IMR-90 (cell line): ENCODE results near the gene BTBD18. TPM values are rescaled to one million over a fixed set of nuclear protein-coding genes. Genes with fewer than 3 reads are reported as not detected.

Experiments
- ATAC-seq: fragments of 200-7000 bp; cut with Tn5 transposase; 2 replicates; pipeline ENCODE4 v1.9.1; 2020; ENCODE audit warnings: low read depth, mild to moderate bottlenecking, moderate library complexity
- BruUV-seq: library from RNA; stranded (reverse); fragments of 400-500 nt; replicated peaks from 2 replicates; lab custom pipeline; 2021; lab: Mats Ljungman, UMichigan
- CTCF ChIA-PET: fragments of 300-600 bp; formaldehyde crosslinking; extraction: SDS; loops from one replicate; lab custom pipeline; 2021; ENCODE audit warnings: antibody characterized with exemption; lab: Yijun Ruan, JAX
- POLR2A ChIA-PET: fragments of 300-600 bp; sonication (Branson Sonifier 250); formaldehyde crosslinking; loops from one replicate; lab custom pipeline; 2022; ENCODE audit warnings: antibody characterized with exemption; ENCODE audit not compliant: unreplicated experiment; lab: Charles Lee
- DNase-seq: peaks from one replicate; pipeline ENCODE4 v3.0.0; 2013
- H2AFZ ChIP-seq: replicated peaks from 2 replicates; pipeline ENCODE3; 2013; ENCODE audit warnings: low read length, mild to moderate bottlenecking; ENCODE audit not compliant: poor library complexity
- H2AK5ac ChIP-seq: 2 replicates; pipeline ENCODE4 v1.6.1; 2013; ENCODE audit warnings: low read depth, low read length, inconsistent platforms
- H2AK9ac ChIP-seq: replicated peaks from 2 replicates; pipeline ENCODE3; 2013; ENCODE audit warnings: mild to moderate bottlenecking, low read depth, low read length, moderate library complexity; ENCODE audit not compliant: poor library complexity
- H2BK120ac ChIP-seq: 2 replicates; pipeline ENCODE4 v1.6.1; 2013; ENCODE audit warnings: low read depth, low read length, inconsistent platforms
- H2BK15ac ChIP-seq: 3 replicates; pipeline ENCODE4 v1.6.1; 2013; ENCODE audit warnings: low read depth, low read length, inconsistent platforms
- H2BK20ac ChIP-seq: 2 replicates; pipeline ENCODE4 v1.6.1; 2013; ENCODE audit warnings: low read depth, mild to moderate bottlenecking, inconsistent platforms, low read length, moderate library complexity
- H2BK5ac ChIP-seq: 2 replicates; pipeline ENCODE4 v1.6.1; 2013; ENCODE audit warnings: mild to moderate bottlenecking, low read depth, low read length, inconsistent platforms; ENCODE audit not compliant: poor library complexity, severe bottlenecking
- H3K14ac ChIP-seq: replicated peaks from 2 replicates; pipeline ENCODE4 v1.6.1; 2013; ENCODE audit warnings: low read depth, low read length, inconsistent platforms
- H3K18ac ChIP-seq: 2 replicates; pipeline ENCODE4 v1.6.1; 2013; ENCODE audit warnings: low read depth, low read length, control low read depth
- H3K23ac ChIP-seq: 2 replicates; pipeline ENCODE4 v1.6.1; 2013; ENCODE audit warnings: low read depth, low read length, inconsistent platforms
- H3K27ac ChIP-seq: 2 replicates; pipeline ENCODE4 v1.5.1; 2013; ENCODE audit warnings: mild to moderate bottlenecking, control low read depth, low read length; ENCODE audit not compliant: insufficient read depth
- H3K27me3 ChIP-seq: 2 replicates; pipeline ENCODE4 v1.6.1; 2013; ENCODE audit warnings: low read length; ENCODE audit not compliant: control insufficient read depth, insufficient read depth
- H3K36me3 ChIP-seq: 2 replicates; pipeline ENCODE4 v1.6.1; 2013; ENCODE audit warnings: low read length, mixed read lengths; ENCODE audit not compliant: control insufficient read depth, insufficient read depth
- H3K4ac ChIP-seq: 2 replicates; pipeline ENCODE4 v1.6.1; 2013; ENCODE audit warnings: low read depth, low read length, inconsistent platforms
- H3K4me1 ChIP-seq: 2 replicates; pipeline ENCODE4 v1.6.1; 2013; ENCODE audit warnings: low read length, mixed read lengths; ENCODE audit not compliant: control insufficient read depth, insufficient read depth
- H3K4me2 ChIP-seq: 2 replicates; pipeline ENCODE4 v1.6.1; 2013; ENCODE audit warnings: low read depth, mild to moderate bottlenecking, control low read depth, low read length, moderate library complexity
- H3K4me3 ChIP-seq: 2 replicates; pipeline ENCODE4 v1.5.1; 2013; ENCODE audit warnings: low read depth, mild to moderate bottlenecking, control low read depth, low read length, moderate library complexity; ENCODE audit not compliant: insufficient read depth
- H3K56ac ChIP-seq: 2 replicates; pipeline ENCODE4 v1.6.1; 2013; ENCODE audit warnings: low read length, inconsistent platforms; ENCODE audit not compliant: insufficient read depth; ENCODE audit errors: extremely low read depth
- H3K79me1 ChIP-seq, 2 experiments: 2 replicates each; pipeline ENCODE4 v1.6.1; 2013; ENCODE audit warnings: low read length in 2 of 2, inconsistent platforms in 1 of 2, low read depth in 1 of 2
- H3K9ac ChIP-seq: 2 replicates; pipeline ENCODE4 v1.6.1; 2013; ENCODE audit warnings: low read depth, low read length, control low read depth
- H3K9me1 ChIP-seq: 2 replicates; pipeline ENCODE4 v1.6.1; 2013; ENCODE audit warnings: low read length, inconsistent platforms; ENCODE audit not compliant: insufficient read depth
- H3K9me3 ChIP-seq: 2 replicates; pipeline ENCODE4 v1.6.1; 2013; ENCODE audit warnings: low read length; ENCODE audit not compliant: control insufficient read depth, insufficient read depth
- H4K20me1 ChIP-seq: 2 replicates; pipeline ENCODE4 v1.6.1; 2013; ENCODE audit warnings: low read length, inconsistent platforms; ENCODE audit not compliant: insufficient read depth
- H4K5ac ChIP-seq: 2 replicates; pipeline ENCODE4 v1.6.1; 2013; ENCODE audit warnings: mild to moderate bottlenecking, low read depth, low read length, control low read depth
- H4K8ac ChIP-seq, 2 experiments: 2 replicates each; pipeline ENCODE4 v1.6.1; 2013; ENCODE audit warnings: low read depth in 2 of 2, low read length in 2 of 2, control low read depth in 1 of 2, inconsistent platforms in 1 of 2
- H4K91ac ChIP-seq: 2 replicates; pipeline ENCODE4 v1.6.1; 2013; ENCODE audit warnings: low read depth, low read length, inconsistent platforms; ENCODE audit not compliant: insufficient read depth
- BHLHE40 ChIP-seq: fragments of 150-350 bp; IDR thresholded peaks from 2 replicates; pipeline ENCODE4 v1.6.1; 2016; ENCODE audit warnings: mild to moderate bottlenecking, low read depth, low read length
- SMC3 ChIP-seq: fragments of 150-350 bp; IDR thresholded peaks from 2 replicates; pipeline ENCODE4 v1.6.1; 2016; ENCODE audit warnings: low read depth, mild to moderate bottlenecking, antibody characterized with exemption, low read length, moderate library complexity
- dilution Hi-C: fragments of 300-500 bp; cut with HindIII; formaldehyde crosslinking; loops from one replicate; pipeline ENCODE4 v1.14.3; 2018; ENCODE audit warnings: low sequenced_read_pairs; ENCODE audit not compliant: unreplicated experiment
- in situ Hi-C: fragments of 300-500 bp; cut with MboI; formaldehyde crosslinking; loops from 3 replicates; pipeline ENCODE4 v1.14.3; 2019; ENCODE audit warnings: low sequenced_read_pairs, inconsistent platforms, mixed read lengths
- intact Hi-C: fragments of 100-400 bp; cut with micrococcal nuclease; formaldehyde crosslinking; loops from 2 replicates; pipeline ENCODE4 v1.10.0; 2022
- polyA plus RNA-seq, 3 experiments: library from polyadenylated mRNA; depleted of rRNA; stranded (reverse); fragments of >200 nt; gene quantifications; 2 replicates each; pipeline ENCODE4 v1.2.3, GENCODE V29; 2012; ENCODE audit warnings: low replicate concordance in 1 of 3
- total RNA-seq: library from RNA; depleted of rRNA; stranded (reverse); fragments of >200 nt; gene quantifications from 2 replicates; pipeline ENCODE4 v1.2.3, GENCODE V29; 2012
- TF ChIP-seq, protein P1 (sequence below): conservative IDR thresholded peaks from 2 replicates; pipeline ENCODE4 v1.5.1; 2012; ENCODE audit warnings: mild to moderate bottlenecking, low read depth, low read length, improper control_type of control experiment

BTBD18 gene
- total and polyA plus RNA-seq, 2 of the 4 experiments (the other 2 are of a cell fraction), result not detected

DNA sequence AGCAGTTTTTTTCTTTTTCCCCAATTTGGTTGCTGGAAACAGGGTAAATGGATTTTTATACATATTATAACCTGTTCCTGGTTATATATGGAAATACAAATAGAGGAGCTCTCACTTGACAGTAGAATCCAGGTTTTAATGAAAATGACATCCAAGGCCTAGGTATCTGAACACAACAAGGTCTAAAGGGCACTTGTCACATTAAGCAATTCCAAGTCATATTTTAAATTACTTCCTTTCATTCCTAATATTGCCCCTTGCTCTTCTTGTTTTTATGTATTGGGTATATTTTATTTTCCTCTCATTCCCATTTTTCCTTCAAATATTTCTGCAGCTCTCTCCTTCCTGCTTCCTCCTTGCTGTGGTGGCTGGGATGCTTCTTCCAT lies 37.1 kb upstream of the BTBD18 start:
- intact Hi-C loops (no loop called here), in situ Hi-C loops (no loop called here), dilution Hi-C loops (no loop called here)
- H2AK9ac ChIP-seq, result no peak overlapping the region
- H3K9ac ChIP-seq, result no peak overlapping the region
- no peak for DNase-seq
- H3K79me1 ChIP-seq, result peaks cover 14 to 83% of the 10 kb centered on the region in 2 experiments; a peak in 3 of 4 replicates
- H4K20me1 ChIP-seq, result peaks cover 93% of the 10 kb centered on the region
- no peak overlapping the region for H2AFZ ChIP-seq
- H3K4me3 ChIP-seq, result no peak overlapping the region
- H3K27ac ChIP-seq, result no peak overlapping the region; the same call in 1 of the 2 replicates
- no peak overlapping the region for H2BK5ac ChIP-seq
- peaks cover 18% of the 10 kb centered on the region for H3K36me3 ChIP-seq
- no peak overlapping the region for H4K91ac ChIP-seq
- H4K5ac ChIP-seq, result no peak overlapping the region
- TF ChIP-seq BHLHE40 (no peak), SMC3 (no peak)
- TF ChIP-seq, protein P1, sequence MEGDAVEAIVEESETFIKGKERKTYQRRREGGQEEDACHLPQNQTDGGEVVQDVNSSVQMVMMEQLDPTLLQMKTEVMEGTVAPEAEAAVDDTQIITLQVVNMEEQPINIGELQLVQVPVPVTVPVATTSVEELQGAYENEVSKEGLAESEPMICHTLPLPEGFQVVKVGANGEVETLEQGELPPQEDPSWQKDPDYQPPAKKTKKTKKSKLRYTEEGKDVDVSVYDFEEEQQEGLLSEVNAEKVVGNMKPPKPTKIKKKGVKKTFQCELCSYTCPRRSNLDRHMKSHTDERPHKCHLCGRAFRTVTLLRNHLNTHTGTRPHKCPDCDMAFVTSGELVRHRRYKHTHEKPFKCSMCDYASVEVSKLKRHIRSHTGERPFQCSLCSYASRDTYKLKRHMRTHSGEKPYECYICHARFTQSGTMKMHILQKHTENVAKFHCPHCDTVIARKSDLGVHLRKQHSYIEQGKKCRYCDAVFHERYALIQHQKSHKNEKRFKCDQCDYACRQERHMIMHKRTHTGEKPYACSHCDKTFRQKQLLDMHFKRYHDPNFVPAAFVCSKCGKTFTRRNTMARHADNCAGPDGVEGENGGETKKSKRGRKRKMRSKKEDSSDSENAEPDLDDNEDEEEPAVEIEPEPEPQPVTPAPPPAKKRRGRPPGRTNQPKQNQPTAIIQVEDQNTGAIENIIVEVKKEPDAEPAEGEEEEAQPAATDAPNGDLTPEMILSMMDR, result no peak
- no peak overlapping the region for H2AK5ac ChIP-seq
- peaks cover 13% of the 10 kb centered on the region for H3K4me1 ChIP-seq
- ChIA-PET CTCF (interaction anchor here (1.1 to 1.3 kb wide), 2 partner anchors 12 to 17 kb away, joined by 4 to 5 read pairs; no protein-coding TSS in a partner anchor), POLR2A (no interaction called here)
- BruUV-seq, result no TSS peak
- H3K4me2 ChIP-seq, result no peak overlapping the region
- H4K8ac ChIP-seq, result no peak overlapping the region
- no peaks in the 10 kb centered on the region for H3K27me3 ChIP-seq
- H2BK20ac ChIP-seq, result no peak overlapping the region
- peaks cover 18% of the 10 kb centered on the region for H3K9me1 ChIP-seq
- H2BK15ac ChIP-seq, result no peak overlapping the region
- no peak overlapping the region for H3K14ac ChIP-seq
- H2BK120ac ChIP-seq, result no peak overlapping the region
- no peak for ATAC-seq
- H3K4ac ChIP-seq, result no peak overlapping the region
- no peak overlapping the region for H3K23ac ChIP-seq
- no peak overlapping the region for H3K56ac ChIP-seq
- no peak overlapping the region for H3K18ac ChIP-seq
- no peaks in the 10 kb centered on the region for H3K9me3 ChIP-seq
